GM19467 (cell line): ENCODE data around the gene PAEP.
"Not testable (repeated sequence)": the region's sequence is repeated elsewhere in the genome, so short reads cannot be mapped to it uniquely, and the experiment has no call there.

Experiments used
- ATAC-seq: cut with Tn5 transposase; IDR thresholded peaks from one replicate; pipeline ENCODE4 v1.9.1; 2021; ENCODE audit warnings: mild to moderate bottlenecking, moderate library complexity; ENCODE audit not compliant: unreplicated experiment

PAEP gene

DNA sequence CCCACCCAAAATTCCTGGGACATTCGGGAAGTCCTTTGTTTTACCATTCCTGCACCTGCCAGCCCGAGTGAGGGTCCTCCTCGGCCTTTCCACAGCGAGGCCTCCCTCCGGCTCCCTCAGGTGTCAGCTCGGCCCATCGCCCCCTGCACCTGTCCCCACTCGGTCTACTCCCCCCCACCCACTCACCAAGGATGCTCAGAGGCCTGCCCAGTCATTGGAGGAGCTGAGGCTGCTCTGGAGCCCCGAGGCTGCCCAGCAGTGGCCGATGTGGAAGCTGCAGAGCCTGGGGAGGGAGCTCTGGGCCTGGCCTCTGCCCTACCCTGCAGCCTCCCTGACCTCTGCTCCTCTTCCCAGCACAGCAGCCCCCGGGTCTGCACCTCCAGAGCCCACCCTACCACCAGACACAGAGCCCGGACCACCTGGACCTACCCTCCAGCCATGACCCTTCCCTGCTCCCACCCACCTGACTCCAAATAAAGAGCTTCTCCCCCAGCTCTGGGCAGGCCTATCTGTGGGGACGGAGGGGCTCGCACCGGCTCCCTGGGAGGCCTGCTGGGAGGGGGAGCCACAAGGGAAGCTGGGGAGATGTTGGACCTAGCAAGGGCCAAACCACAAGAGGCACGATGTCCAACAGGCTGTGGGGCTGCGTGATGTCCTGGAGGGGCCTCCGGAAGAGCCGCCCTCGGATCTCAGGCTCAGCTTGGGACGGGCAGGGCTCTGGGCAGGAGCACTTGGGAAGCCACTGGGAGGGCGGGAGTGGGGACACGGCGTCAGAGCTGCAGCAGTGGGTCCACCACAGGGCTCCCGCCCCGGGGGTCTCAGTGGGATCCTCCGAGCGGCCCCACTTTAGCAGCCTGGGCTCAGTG, 11.8 kb upstream of the PAEP start:
- not testable (repeated sequence) for ATAC-seq

DNA sequence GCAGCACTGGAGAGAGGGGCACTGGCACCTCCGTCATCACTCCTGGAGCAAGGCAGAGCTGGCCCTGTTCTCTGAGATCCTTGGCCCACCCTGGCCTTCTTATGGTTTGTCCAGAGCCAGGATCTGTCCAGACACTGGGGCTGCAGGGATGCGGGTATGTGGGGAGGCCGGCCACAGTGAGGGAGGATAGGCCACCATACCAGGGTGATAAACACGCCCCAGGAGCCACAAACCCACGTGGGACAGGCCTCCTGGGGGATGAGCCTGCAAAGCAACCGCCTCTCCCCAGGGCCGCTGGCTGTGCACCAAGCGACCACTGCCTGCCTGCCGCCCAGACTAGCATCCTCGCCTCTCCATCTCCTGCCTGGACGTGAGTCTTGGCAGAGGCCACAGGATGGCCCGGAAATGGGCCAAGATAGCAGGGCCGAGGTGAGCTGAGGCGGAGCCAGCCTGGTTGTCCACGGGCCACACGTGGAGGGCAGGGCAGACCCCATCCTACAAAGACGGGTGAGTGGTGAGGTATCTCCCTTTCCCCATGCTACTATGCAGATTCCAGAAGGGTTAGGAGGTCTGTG, 11.1 kb upstream of the PAEP start:
- no peak for ATAC-seq

DNA sequence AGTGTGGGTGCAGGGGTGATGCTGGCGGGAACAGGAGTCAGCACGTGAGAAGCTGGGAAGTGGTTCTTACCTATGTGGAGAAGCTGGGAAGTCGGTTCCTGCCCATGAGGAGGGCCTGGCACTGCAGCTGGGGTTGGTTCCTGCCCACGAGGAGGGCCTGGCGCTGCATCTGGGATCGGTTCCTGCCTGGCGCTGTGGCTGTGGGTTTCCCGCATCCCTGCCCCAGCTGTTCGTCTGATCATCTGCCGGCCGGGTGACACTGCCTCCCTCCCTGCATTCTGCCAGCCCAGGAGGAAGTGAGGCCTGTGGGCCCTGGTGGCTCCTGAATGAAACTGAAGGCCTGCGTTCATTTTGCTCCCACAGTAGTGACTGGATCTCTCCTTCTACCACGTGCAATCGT, 10.5 kb upstream of the PAEP start:
- no peak for ATAC-seq

DNA sequence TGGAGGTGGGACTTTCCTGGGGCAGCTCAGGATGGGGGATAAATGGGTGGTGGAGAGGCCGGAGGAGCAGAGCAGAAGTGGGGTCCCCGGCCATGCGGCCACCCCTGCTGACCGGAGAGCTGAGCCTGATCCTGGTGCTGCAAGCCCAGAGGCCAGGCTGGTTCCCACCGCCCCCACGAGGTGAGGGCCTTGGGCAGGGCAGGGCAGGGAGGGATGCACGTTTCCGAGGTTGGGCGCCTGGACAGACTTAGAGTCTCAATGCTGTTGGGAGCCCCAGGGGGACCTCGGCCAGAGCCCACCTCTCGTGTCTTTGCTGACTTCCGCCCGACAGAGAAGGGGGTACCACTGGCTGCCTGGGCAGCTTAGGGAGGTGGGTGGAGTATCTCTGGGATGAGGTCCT, 10.1 kb upstream of the PAEP start:
- ATAC-seq, result no peak

DNA sequence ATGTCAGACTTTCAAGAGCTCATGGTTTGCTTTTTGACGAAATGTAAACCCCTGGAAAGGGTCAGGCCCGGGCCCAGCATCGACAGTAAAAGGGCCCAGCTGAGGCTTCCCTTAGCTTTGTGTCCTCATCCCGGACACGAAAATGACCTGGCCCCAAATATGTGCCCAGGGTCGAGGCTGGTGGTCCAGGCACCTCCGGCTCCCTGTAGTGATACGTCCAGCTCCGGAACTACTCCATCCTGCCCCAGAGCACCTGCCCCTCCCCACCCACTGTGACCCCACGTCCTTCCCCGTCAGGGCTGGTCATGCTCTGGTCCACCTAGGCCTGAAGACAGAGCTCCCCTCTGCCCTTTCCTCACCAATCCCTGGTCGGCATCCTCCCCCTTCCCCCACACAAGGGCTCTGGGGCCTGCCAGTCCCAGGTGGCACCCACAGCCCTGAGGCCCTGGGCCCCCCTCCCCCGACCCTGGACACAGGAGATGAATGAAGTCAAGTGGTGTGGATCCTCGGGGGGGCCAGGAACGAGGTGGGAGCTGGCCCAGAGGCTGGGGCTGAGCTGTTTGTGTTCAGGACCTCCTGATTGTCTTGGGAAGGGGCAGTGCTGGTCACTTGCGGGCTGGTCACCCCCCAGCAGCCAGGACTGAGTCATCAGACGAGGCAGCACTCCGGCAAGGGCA, 9.4 kb upstream of the PAEP start:
- ATAC-seq, result no peak

DNA sequence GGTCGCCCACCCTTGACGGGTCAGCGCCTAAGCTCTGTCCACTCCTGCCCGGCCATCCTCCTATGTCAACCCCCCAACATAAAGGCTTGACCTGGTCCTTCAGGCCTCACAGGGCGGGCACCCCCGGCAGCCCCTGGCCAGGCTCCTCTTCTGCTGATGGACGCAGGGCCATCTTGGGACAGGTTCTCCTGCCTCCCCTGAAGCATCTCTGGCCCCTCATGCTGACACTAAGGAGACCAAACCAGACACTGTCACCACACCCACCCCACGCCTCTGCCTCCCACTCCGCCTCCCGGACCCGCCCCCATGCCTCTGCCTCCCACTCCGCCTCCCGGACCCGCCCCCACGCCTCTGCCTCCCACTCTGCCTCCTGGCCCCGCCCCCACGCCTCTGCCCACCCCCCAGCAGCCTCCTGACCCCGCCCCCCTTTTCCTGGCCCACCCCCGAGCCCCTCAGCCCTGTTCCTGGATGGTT, 8.8 kb upstream of the PAEP start:
- ATAC-seq, result no peak

DNA sequence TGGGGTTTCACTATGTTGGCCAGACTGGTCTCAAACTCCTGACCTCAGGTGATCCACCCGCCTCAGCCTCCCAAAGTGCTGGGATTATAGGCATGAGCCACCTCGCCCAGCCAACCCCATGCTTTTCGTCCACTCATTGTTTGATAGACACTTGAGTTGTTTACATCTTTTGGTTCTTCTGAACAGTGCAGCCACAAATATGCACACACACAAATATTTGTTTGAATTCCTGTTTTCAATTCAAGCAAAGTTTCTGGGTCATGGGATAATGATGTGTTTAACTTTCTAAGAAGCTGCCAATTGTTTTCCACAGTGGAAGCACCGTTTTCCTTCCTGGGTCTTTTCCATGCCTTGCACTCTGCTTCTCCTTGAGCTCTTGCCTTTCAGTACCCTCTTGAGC, 6.8 kb upstream of the PAEP start:
- ATAC-seq, result no peak

DNA sequence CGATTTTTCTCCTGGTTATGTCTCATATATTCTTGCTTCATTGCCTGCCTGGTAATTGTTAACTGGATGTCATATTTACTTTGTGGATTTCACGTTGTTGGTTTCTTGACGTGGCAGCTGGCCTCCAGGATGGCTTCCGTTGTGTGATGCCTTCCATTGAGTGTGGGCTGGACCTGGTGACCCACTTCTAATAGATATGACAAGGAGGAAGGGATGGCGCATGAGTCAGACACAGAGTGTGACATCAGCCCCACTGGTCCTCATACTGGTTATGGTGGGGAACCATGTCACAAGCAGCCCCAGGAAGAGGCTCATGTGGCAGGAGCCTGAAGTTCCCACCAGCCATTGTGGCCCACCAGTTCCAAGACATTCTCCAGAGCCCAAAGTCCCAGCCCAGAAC, 6.4 kb upstream of the PAEP start:
- no peak for ATAC-seq

DNA sequence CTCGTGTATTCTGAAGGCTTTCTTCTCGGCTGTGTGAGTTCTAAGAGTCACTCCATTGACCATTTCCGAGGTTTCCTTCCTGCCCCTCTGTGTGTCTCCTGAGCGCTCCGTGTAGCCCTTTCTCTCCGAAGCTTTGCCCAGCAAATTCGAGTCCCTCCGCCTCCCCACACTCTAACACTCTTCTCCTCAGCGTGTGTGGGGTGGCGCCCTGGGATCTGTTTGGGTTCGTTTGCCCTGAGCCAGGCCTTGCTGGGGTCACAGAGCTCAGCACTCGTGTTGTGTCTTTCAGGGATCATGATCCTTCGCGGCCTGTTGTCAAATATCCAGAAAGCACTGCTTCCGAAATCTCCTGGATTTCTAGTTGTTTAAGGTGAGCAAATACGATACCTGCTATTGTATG, 5.6 kb upstream of the PAEP start:
- no peak for ATAC-seq

DNA sequence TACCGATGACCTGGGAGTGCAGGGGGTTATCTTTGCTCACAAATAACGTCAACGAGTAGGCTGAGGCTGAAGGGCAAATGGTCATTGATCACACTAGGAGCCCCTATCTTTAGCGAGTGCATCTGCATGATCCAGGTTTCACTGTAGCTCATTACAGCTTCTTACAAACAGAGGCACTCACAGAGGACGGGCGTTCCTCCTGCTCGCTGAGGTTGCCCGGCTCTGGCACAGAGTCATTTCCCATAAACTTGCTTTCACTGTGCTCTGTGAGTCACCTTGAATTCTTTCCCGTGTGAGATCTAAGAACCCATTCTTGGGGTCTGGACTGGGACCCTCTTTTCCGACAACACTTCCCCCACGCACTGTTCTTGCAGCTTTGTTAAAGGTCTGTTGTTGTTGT, 1.9 kb upstream of the PAEP start:
- no peak for ATAC-seq

DNA sequence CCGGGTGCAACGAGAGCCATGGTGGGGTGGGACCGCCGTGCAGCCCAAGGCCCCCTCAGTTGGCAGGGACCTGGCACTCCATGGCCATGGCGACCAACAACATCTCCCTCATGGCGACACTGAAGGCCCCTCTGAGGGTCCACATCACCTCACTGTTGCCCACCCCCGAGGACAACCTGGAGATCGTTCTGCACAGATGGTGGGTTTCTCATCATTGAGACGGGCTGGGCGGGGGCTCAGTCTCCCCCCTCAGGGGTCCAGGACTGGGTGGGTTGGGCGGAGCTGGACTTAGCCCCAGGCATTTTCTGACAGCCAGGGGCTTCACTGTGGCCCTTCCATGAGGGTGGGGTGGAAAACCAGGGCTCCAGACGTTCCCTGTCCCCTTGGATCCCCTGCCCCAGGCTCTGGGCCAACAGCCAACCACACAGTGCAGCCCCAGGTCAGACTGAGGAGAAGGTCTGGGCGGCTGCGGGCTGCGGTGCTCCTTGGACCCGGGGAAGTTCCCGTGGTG, 734 bp downstream of the PAEP start:
- no peak for ATAC-seq

DNA sequence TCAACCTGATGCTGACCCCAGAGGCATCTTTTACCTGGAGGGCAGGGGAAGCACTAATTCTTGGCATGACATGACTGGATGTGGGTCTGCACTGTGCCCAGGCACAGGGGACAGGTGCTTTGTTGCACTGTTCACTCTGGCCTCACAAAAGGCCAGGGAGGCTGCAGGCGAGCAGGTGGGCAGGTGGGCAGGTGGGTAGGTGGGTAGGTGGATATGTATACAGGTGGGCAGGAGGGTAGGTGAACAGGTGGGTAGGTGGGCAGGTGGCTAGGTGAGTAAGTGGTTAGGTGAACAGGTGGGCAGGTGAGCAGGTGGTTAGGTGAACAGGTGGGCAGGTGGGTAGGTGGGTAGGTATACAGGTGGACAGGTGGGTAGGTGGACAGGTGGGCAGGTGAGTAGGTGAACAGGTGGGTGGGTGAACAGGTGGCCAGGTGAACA, 1.5 kb downstream of the PAEP start:
- ATAC-seq, result no peak

DNA sequence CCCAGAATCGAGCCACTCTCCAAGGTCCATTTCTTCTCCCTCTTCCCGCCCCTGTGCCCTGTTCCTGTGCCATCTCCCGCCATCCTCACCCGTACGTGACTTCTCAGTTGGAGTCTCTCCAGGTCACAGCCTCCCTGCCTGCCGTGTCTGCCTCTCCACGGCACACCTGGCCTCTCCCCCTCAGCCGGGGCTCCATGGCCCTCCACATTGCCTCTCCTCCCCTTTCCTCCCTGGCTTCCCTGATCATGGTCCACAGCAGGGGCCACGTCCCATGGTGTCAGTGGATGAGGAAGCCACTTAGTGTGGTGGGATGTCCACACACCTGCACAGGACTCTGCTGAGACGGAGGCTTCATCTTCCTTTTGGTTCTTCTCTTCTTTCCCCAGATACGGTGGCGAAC, 2.3 kb downstream of the PAEP start:
- no peak for ATAC-seq

DNA sequence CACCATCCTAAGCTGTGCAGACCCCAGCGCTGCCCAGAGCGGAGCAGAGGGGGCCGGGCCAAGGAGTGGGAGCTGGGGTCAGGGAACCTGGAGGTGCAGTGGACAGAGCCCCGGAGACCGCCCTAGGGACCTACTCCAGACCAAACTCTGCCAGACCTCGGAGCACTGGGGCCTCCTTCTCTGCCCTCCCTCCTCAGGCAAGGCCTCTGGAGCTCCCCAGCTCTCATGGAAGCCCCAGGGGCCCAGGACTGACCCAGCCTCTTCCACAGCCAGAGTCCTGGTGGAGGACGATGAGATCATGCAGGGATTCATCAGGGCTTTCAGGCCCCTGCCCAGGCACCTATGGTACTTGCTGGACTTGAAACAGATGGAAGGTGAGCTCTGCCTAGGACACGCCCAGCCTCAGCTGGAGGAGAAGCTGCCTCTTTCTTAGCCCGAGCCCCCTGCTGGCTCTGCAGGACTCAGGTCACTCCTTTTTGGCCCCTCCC, 3.6 kb downstream of the PAEP start:
- no peak for ATAC-seq

DNA sequence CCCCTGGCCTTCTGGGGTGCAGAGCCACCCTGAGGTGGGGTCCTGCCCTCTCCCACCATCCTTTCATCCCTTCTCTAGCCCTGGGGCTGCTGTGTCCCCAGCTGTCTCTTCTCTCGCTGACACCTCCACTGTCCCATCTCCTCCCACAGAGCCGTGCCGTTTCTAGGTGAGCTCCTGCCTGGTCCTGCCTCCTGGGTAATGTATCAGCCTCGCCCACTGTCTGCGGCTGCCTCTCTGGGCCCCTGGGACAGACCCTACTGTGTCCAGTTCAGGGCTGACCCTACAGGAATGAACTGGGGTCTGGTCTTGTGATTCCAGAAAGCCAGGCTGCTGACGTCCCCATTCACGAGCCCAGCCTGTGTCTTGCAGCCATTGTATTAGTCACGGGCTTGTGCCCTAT, 4.1 kb downstream of the PAEP start:
- no peak for ATAC-seq

DNA sequence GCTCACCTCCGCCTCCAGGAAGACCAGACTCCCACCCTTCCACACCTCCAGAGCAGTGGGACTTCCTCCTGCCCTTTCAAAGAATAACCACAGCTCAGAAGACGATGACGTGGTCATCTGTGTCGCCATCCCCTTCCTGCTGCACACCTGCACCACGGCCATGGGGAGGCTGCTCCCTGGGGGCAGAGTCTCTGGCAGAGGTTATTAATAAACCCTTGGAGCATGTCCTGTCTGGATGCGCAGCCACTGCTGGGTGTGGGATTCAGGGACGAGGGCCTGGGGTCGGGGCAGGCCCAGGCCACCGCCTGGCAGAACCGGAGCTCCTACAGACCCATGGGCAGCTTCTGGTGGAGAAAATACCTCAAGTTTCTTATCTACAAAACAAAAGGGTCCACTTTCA, 5.0 kb downstream of the PAEP start:
- ATAC-seq, result no peak

DNA sequence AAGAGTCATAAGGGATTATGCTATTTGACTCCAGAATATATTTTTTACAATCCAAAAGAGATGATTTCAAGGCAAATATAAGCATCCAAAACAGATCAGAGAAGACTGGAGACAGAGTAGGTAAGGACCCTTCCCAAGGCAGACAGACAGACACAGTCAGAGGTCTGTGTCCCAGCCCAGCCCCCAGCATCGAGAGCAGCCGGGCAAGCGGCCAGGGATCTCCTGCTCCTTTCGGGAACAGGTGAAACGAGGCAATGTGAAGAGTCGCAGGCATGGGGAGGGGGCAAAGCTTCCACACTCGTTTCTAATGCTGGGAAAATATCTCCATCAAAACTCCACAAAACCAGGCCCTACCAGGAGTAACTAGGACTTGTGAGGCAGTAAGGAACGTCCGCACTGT, 5.8 kb downstream of the PAEP start:
- no peak for ATAC-seq

DNA sequence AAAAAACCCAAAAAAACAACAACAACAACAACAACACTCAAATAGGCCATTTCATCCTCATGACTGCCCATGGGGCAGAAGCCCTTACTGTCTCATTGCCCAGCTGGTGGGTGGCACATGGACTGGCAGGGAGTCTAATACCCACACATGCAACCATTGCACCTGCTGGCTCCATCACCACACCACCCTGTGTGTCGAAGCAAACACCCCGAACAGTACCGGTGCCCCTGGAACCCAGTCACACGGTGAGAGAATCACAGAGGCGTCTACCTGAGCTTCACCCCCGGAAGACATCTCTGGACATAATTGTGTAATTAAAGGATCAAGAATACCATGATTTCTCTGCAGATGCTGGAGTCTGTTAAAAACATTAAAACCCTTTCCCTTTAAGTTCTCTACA, 6.5 kb downstream of the PAEP start:
- no peak for ATAC-seq

DNA sequence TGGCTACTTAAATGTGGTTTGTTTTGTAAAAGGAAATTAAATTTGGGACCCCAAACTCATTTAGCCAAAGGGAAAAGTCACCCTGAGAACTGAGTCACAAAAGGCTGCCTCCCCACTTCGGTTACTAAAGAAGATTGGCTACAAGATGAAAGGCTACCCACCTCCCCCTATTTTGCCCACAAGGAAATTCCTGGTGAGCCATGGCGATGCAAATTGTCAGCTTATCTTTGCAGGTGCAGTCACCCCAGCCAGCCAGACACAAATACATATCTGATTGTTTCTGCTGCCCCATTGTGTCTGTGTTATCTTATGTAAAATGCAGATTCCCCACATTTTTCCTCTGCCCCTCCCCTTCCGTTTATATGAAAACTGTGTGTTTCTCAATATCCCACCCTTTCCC, 8.9 kb downstream of the PAEP start:
- ATAC-seq, result no peak

DNA sequence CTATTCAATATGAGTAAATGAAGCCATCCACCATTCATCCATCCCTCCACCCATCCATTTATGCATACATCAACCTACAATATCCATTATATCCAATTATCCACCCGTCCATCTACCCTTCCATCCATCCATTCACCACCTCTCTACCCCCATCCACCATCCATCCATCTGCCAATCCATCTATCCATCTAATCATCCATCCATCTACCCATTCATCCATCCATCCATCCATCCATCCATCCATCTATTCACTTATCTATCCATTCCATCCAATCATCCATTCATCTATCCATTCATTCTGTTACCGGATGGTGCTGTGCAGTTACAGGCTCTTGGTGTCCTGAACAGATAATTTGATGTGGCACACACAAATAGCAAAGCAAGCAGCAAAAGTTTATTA, 10.7 kb downstream of the PAEP start:
- no peak for ATAC-seq

DNA sequence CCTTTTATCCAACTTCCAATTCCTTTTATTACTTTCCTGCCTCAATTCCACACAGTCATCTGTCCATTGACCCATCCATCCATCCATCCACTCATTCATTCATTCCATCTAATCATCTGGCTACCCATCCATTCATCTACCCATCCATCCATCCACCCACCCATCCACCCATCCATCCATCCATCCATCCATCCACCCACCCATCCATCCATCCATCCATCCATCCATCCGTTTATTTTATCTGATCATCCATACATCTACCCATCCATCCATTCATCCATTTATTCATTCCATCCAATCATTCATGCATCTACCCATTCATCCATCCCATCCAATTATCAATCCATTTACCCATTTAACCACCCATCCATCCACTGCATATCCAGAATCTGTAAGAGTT, 11.6 kb downstream of the PAEP start:
- no peak for ATAC-seq

DNA sequence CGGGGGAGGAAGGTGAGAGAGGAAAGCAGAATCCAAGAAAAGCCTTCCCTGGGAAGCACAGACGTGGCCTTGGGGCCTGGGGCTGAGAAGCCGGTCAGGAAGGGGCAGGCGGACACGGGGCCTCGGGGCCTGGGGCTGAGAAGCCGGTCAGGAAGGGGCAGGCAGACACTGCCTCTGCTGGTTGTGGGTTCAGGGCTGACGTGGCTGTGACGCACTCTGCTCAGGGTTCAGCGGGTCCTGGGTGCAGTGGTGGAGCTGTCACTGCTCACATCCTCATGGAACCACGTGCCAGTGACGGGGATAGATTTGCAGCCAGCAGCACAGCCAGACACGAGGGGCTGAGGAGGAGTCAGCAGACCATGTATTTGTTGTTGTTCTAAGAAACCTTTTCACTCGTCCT, 12.8 kb downstream of the PAEP start:
- no peak for ATAC-seq
